ENCODE measurements around the gene NAT8.
"Not testable (repeated sequence)": the region's sequence is repeated elsewhere in the genome, so short reads cannot be mapped to it uniquely, and the experiment has no call there.

NAT8 gene, protein sequence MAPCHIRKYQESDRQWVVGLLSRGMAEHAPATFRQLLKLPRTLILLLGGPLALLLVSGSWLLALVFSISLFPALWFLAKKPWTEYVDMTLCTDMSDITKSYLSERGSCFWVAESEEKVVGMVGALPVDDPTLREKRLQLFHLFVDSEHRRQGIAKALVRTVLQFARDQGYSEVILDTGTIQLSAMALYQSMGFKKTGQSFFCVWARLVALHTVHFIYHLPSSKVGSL

GRCh38 chr2:73642338-73643018 is at the start of gene NAT8:
TSS of gene NAT8 (minus strand) at chr2:73642422. CDS start at chr2:73641628, 794 bp downstream.
- no peak for TF ChIP-seq CTCF (IDR thresholded peaks at IDR 0.05; ENCODE audit: low read depth, low read length)
- no peak within 1 kb of the TSS for H3K4me3 ChIP-seq (ENCODE audit: low read depth, low read length)

- peak; percentile 47 for TF ChIP-seq CTCF (IDR thresholded peaks at IDR 0.05; ENCODE audit: low read depth, low read length)
- H3K4me3 ChIP-seq (ENCODE audit: low read depth, low read length): not testable (repeated sequence)
Observed at GRCh38 chr2:73690372-73691088, 48.3 kb upstream of the NAT8 start.

DNA sequence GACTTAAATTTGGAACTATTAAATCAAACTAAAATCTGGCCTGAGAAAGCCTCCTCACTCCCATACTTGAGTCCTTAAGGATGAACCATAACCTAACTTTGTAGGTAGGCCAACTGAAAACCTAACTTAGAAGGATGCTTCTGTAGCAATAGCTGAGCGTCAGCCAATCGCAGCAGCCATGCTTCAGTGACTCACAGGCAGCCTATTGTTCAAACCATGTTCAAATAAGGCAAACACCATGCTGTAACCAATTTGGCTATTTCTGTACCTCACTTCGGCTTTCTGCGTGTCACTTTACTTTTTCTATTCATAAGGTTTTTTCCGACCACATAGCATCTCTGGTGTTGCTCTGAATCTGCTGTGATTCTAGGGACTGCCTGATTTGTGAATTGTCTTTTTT is 46.3 kb upstream of the NAT8 start:
- H3K4me3 ChIP-seq (ENCODE audit: low read depth, low read length): not testable (repeated sequence)

DNA sequence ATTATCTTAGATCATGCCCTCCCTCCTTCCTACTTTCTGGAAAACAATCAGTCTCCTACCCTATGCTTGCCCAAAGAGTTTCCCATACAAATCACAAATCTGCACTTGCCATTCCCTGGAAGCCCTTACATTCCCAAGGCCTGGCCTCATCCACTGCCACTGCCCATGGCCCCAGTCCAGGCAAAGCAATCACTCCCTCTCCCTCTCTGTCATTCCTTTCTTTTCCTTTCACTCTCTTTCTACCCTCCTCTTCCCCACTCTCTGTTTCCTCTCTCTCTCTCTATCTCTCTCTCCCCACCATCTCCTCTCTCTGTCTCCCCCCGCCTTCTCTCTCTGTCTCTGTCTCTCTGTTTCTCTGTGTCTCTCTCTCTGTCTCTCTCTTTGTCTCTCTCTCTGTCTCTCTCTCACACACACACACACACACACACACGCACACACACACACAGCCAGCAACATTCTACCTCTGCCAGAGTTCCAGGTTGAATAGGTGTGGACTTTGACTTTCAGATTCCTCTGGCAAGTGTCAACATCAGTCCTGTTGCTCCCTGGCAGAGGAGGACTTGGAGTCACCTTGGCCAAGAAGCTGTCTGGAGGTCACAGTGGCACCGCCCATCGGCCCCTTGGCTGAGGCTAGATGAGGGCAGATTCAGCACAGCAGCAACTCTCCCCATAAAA is 43.7 kb upstream of the NAT8 start:
- no peak overlapping the region for H3K4me3 ChIP-seq (ENCODE audit: low read depth, low read length)

GRCh38 chr2:73684905-73685304 is 42.7 kb upstream of the NAT8 start:
- H3K4me3 ChIP-seq (ENCODE audit: low read depth, low read length): not testable (repeated sequence)

More for the DNA sequence above, 43.7 kb upstream of the NAT8 start:
- no peak for TF ChIP-seq CTCF (IDR thresholded peaks at IDR 0.05; ENCODE audit: low read depth, low read length)

GRCh38 chr2:73684325-73684724 is 42.1 kb upstream of the NAT8 start:
- not testable (repeated sequence) for H3K4me3 ChIP-seq (ENCODE audit: low read depth, low read length)

DNA sequence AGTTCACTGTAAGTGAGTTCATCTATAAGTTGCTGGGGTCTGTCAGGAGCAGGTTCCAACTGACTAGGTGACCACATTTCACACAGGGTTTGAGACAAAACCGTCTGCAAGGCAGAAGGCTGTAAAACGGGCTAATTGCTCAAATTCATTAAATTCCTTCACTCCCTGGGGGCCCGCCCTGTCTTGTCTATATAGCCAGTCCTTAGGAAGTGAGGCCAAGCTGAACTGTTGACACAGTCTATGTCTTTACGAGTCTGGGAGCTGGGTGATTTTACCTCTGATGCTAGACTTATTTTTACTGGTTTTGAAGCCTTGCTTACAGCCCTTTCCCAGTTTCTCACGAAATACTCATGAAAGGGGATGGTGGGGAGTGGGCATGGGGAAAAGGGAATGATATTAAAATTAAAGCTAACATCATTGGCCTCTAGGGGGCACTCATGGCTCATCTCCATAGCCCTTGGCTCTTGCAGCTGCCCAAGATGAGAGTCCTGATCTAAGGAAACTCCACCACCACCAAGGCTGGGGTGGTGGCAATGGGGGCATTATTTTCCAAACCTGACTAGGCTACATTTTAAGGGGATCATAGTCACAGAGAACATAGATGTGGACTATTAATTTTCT is 37.8 kb upstream of the NAT8 start:
- peak; percentile 39 for TF ChIP-seq CTCF (IDR thresholded peaks at IDR 0.05; ENCODE audit: low read depth, low read length)

GRCh38 chr2:73679237-73679636 is 37.0 kb upstream of the NAT8 start:
- H3K4me3 ChIP-seq (ENCODE audit: low read depth, low read length): not testable (repeated sequence)

More for the DNA sequence above, 37.8 kb upstream of the NAT8 start:
- not testable (repeated sequence) for H3K4me3 ChIP-seq (ENCODE audit: low read depth, low read length)

DNA sequence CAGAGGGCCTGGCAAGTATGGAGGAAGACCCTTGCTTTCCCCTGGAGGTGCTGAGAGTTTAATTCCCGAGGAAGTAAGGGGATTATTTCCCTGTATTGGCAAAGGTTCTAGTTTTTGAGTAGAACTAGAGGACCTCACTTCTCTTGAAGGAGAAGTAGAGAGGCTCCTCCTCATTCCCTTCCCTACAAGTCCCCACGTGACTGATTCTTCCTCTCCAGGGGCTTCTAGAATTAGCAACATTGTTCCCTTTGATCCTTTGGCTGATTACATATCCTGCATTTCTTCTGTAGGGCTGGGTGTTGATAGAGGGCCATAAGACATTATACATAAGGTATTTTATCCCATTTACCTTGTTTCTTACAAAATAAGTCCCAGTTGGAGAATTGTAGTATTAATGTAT is 35.8 kb upstream of the NAT8 start:
- H3K4me3 ChIP-seq (ENCODE audit: low read depth, low read length): not testable (repeated sequence)

GRCh38 chr2:73676211-73676610 is 34.0 kb upstream of the NAT8 start:
- H3K4me3 ChIP-seq (ENCODE audit: low read depth, low read length): not testable (repeated sequence)

DNA sequence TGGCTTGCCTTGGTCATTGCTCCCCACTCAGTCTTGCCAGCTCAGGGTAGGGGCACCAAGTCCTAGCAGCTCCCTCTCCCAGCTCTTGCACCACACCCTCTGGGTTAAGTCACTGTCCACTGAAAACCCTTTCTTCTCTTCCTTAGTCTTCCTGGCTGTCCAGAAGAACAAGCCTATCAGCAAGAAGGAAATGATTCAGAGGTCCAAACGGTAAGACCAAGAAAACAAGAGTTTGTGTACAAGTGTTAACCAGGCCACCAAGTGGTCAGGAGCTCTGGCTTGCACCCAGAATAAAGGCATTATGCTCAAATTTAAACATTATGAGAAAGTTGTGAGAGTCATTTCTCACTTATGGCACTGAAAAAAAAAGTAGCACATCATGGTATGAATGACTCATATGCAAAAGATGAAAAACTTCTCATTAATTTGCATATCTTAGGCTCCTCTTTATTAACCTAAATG is 32.5 kb upstream of the NAT8 start:
- H3K4me3 ChIP-seq (ENCODE audit: low read depth, low read length): not testable (repeated sequence)

- not testable (repeated sequence) for H3K4me3 ChIP-seq (ENCODE audit: low read depth, low read length)
Observed at GRCh38 chr2:73669976-73670375, 27.8 kb upstream of the NAT8 start.

- not testable (repeated sequence) for H3K4me3 ChIP-seq (ENCODE audit: low read depth, low read length)
Observed at GRCh38 chr2:73667239-73667638, 25.0 kb upstream of the NAT8 start.
